ENCODE measurements around the gene CDH13. TPM values are rescaled to one million over a fixed set of nuclear protein-coding genes. Genes with fewer than 3 reads are reported as not detected.

The CDH13 gene
- total and polyA plus RNA-seq, 10 of the 15 experiments (the other 5 are each of a cell fraction or from before 2014, with no cell fraction given) = under 0.01 to 0.05 TPM; not detected in 8

GRCh38 chr16:83599789-83600462 lies 973.2 kb downstream of the CDH13 start:
- no peaks in the 10 kb centered on the region for H3K79me2 ChIP-seq (ENCODE audit: control insufficient read depth, insufficient read depth, low read length)
- no peak overlapping the region for H2AFZ ChIP-seq (ENCODE audit: control insufficient read depth, low read depth, low read length)
- 54% methylated on average over 15 of the region's 15 CpGs for WGBS (ENCODE audit: insufficient coverage, insufficient replicate concordance, low lambda C conversion rate, missing lambda C conversion rate)
- intact Hi-C loops (cut with micrococcal nuclease; ENCODE audit: unreplicated experiment) (no loop called here), in situ Hi-C loops (cut with MboI) (no loop called here)
- H3K27ac ChIP-seq (ENCODE audit: control insufficient read depth, insufficient read depth) = no peak overlapping the region
- ChIA-PET POLR2A (no interaction called here), RAD21 (ENCODE audit: unreplicated experiment) (no interaction called here), SMC1A (ENCODE audit: uncharacterized antibody, unreplicated experiment) (interaction anchor here (0.7 kb wide), 1 partner anchor 10 kb away, joined by 3 read pairs; no protein-coding TSS in a partner anchor), CTCF (no interaction called here)
- H3K4me3 ChIP-seq = no peak overlapping the region
- DNase-seq (ENCODE audit: low read depth, low spot score) (no peak), ATAC-seq (no peak), FAIRE-seq (no peak)
- no peaks in the 10 kb centered on the region for H4K20me1 ChIP-seq (ENCODE audit: control insufficient read depth, insufficient read depth)
- no peak for TF ChIP-seq FOXM1 (IDR thresholded peaks at IDR 0.05; ENCODE audit: low read depth, low read length)
- TF ChIP-seq E4F1 (IDR thresholded peaks at IDR 0.05; ENCODE audit: borderline replicate concordance, partially characterized antibody) = no peak
- TF ChIP-seq RAD51 (IDR thresholded peaks at IDR 0.05) = no peak
- TF ChIP-seq CHD1 (IDR thresholded peaks at IDR 0.05; ENCODE audit: low read depth, low read length) = no peak
- no peak for TF ChIP-seq ETV6 (conservative IDR thresholded peaks at IDR 0.05 in 1 of 2, IDR thresholded peaks at IDR 0.05 in 1 of 2; ENCODE audit: borderline replicate concordance in 1 of 2, low read depth in 1 of 2)
- TF ChIP-seq YY1 (IDR thresholded peaks at IDR 0.05; ENCODE audit: low read depth, low read length) = no peak
- TF ChIP-seq POU2F2 (IDR thresholded peaks at IDR 0.05; ENCODE audit: borderline replicate concordance, low read depth, low read length) = no peak
- BruUV-seq (replicated peaks) = no TSS peak
- no peaks in the 10 kb centered on the region for H3K9me3 ChIP-seq (replicated peaks; ENCODE audit: control insufficient read depth, insufficient read depth, low read length)
- no peaks in the 10 kb centered on the region for H3K4me1 ChIP-seq (ENCODE audit: control insufficient read depth, insufficient read depth, low read length)
- no peaks in the 10 kb centered on the region for H3K27me3 ChIP-seq (replicated peaks in 1 of 2; ENCODE audit: control insufficient read depth in 2 of 2, insufficient read depth in 2 of 2, low read length in 1 of 2)
- no peaks in the 10 kb centered on the region for H3K36me3 ChIP-seq (ENCODE audit: control insufficient read depth in 2 of 2, insufficient read depth in 2 of 2, low read length in 1 of 2)
- no peak overlapping the region for H3K9ac ChIP-seq (ENCODE audit: control insufficient read depth, insufficient read depth, low read length)
- H3K4me2 ChIP-seq (ENCODE audit: control insufficient read depth, insufficient read depth) = no peak overlapping the region
